Retinal pigment epithelial cell (primary cell): ENCODE measurements around the gene BAIAP2.
"Not testable (repeated sequence)": the region's sequence is repeated elsewhere in the genome, so short reads cannot be mapped to it uniquely, and the experiment has no call there.

Source experiments
- DNase-seq: peaks from one replicate; pipeline ENCODE4 v3.0.0-alpha.2; 2010; ENCODE audit warnings: low read depth
- H3K4me3 ChIP-seq: 2 replicates; pipeline ENCODE4 v1.5.1; 2011; ENCODE audit warnings: mild to moderate bottlenecking, low read length, control low read depth, moderate library complexity
- TF ChIP-seq, protein P1 (sequence below): conservative IDR thresholded peaks from 2 replicates; pipeline ENCODE4 v1.5.1; 2011; ENCODE audit warnings: low read depth, low read length, control low read depth, inconsistent platforms

BAIAP2 gene

DNA sequence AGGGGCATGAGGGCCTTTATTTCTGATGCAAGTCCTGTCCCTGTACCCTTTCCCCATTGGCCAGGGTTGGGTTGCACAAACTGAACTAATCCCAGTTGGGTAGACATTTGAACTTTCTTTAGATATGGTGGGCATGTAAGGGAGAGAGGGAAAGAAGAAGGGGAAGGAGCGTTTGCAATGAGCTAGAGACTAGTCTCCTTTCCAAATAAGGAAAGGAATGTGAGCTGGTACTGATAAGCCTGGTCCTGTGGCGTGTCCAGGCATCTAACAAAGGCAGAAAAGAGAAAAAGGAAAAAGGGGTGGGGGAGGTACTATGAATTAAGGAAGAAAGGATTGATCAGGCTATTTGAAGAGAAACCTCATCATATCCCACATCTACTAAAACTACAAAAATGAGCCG is 23.0 kb upstream of the BAIAP2 start:
- DNase-seq = no peak
- no peak overlapping the region for H3K4me3 ChIP-seq
- TF ChIP-seq, protein P1, sequence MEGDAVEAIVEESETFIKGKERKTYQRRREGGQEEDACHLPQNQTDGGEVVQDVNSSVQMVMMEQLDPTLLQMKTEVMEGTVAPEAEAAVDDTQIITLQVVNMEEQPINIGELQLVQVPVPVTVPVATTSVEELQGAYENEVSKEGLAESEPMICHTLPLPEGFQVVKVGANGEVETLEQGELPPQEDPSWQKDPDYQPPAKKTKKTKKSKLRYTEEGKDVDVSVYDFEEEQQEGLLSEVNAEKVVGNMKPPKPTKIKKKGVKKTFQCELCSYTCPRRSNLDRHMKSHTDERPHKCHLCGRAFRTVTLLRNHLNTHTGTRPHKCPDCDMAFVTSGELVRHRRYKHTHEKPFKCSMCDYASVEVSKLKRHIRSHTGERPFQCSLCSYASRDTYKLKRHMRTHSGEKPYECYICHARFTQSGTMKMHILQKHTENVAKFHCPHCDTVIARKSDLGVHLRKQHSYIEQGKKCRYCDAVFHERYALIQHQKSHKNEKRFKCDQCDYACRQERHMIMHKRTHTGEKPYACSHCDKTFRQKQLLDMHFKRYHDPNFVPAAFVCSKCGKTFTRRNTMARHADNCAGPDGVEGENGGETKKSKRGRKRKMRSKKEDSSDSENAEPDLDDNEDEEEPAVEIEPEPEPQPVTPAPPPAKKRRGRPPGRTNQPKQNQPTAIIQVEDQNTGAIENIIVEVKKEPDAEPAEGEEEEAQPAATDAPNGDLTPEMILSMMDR = no peak

DNA sequence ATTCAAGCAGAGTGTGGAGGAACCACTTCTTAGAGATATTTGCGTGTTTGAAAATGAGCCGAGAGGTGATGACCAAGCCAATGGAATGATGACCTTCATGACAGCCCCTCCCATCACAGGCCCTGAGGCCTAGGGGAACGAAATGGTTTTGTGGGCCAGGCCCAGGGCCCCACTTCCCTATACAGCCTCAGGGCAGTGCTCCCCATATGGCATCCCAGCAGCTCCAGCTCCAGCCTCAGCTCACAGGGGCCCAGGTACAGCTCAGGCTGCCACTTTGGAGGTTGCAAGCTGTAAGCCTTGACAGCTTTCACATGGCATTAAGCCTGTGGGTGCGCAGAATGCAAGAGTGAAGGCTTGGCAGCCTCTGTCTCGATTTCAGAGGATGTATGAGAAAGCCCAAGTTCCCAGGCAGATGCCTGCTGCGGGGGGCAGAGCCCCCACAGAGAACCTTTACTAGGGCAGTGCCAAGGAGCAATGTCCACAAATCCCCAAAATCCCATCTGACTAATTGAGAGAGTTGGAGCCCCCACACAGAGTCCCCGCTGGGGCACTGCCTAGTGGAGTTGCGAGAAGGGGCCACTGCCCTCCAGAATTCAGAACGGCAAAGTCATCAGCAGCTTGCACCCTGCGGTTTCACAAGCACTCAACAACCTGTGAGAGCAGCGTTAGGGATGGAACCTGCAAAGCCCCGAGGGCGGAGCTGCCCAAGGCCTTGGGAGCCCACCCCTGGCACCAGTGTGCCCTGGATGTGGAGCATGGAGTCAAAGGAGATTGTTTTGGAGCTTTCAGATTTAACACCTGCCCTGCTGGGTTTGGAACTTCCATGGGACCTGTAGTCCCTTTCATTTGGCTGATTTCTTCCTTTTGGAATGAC is 22.1 kb upstream of the BAIAP2 start:
- no peak overlapping the region for H3K4me3 ChIP-seq
- DNase-seq = no peak
- TF ChIP-seq, protein P1 = no peak

GRCh38 chr17:81013642-81014041 is 21.3 kb upstream of the BAIAP2 start:
- TF ChIP-seq, protein P1 = no peak
- no peak for DNase-seq
- no peak overlapping the region for H3K4me3 ChIP-seq

DNA sequence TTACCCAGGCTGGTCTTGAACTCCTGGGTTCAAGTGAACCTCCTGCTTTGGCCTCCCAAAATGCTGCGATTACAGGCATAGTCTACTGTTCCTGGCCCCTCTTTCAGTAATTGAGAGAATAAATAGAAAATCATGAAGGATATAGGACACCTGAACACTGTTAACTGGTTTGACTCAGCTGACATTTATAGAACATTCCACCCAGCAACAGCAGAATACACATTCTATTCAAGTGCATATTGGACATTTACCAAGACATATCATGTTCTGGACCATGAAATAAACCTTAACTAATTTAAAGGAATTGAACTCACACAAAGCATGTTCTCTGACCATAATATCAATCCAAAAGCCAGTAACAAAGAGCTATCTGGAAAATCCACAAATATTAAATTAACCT is 19.8 kb upstream of the BAIAP2 start:
- TF ChIP-seq, protein P1 = no peak
- no peak for DNase-seq
- no peak overlapping the region for H3K4me3 ChIP-seq

DNA sequence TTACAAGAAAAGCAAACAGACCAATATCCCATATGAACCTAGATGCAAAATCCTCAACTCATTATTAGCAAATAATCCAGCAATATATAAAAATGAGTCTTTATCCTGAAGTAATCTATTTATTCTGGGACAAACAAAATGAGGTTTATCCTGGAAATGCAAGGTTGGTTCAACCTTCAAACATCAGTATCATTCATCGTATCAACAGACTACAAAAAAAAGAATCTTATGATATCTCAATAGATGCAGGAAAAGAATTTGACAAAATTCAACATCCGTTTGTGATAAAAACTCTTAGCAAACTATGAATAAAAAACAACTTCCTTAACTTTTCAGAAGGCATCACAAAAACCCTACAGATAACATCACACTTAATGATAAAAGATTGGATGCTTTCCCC is 18.4 kb upstream of the BAIAP2 start:
- DNase-seq = no peak
- TF ChIP-seq, protein P1 = no peak

DNA sequence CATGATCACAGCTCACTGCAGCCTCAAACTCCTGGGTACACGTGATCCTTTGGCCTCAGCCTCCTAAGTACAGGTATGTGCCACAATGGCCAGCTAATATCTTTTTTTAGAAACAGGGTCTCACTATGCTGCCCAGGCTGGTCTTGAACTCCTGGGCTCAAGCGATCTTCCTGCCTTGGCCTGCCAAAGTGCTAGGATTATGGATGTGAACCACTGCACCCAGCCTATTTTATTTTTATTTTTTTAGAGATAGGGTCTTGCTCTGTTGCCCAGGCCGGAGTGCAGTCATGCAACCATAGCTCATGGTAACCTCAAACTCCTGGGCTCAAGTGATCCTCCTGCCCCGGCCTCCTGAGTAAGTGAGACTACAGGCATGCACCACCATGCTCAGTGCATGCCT is 17.6 kb upstream of the BAIAP2 start:
- H3K4me3 ChIP-seq, DNase-seq: not testable (repeated sequence)

More for the DNA sequence above, 18.4 kb upstream of the BAIAP2 start:
- no peak overlapping the region for H3K4me3 ChIP-seq

GRCh38 chr17:81018044-81018802 is 16.7 kb upstream of the BAIAP2 start:
- no peak for DNase-seq
- TF ChIP-seq, protein P1 = no peak
- peak overlapping the region; percentile 32 for H3K4me3 ChIP-seq
